Mucosa of gallbladder (tissue), 1 donor: ENCODE results near the gene RAB14. TPM values are rescaled to one million over a fixed set of nuclear protein-coding genes. Genes with fewer than 3 reads are reported as not detected.

Experiments
- DNase-seq: peaks from one replicate; pipeline ENCODE4 v3.0.0-alpha.2; 2020; ENCODE audit warnings: low spot score
- total RNA-seq: library from RNA; stranded (reverse); gene quantifications from one replicate; pipeline ENCODE4 v1.2.1, GENCODE V29; 2021
- donor health status: DM: no; HTN: no; CAD: no.

The RAB14 gene
- total RNA-seq, 1 donor from 2014 or later = 72.3 TPM

GRCh38 chr9:121219530-121219929, 17.9 kb upstream of the RAB14 start:
- no peak for DNase-seq

- no peak for DNase-seq
These were observed 16.8 kb upstream of the RAB14 start for GRCh38 chr9:121218357-121219027.

DNA sequence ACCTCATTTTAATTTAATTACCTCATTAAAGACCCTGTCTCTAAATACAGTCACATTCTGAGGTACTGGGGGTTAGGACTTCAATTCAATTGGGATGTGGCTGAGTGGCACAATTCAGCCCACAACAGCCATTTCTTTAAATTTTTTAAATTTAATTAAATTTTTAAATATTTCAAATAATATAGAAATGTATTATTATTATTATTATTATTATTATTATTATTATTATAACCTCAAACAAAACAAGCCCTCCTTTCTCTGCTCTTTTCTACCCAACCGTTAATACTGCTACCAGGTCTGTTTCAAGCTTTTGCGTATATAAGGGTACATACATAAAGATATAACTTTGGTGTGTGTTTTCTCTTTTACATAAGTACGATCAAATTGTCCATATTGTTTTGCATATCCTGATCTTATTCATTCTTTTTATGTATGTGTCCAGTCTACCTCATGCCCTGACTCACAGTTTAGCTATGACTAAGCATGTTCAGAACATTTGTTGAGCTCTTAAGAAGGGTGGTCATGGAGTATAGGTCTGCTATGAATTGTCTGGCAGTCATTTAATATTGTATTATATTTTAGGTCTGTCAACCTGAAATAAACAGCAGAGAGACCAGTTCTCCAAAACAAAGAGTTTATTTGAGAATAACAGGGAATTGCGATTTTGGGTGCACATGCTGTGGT, 16.1 kb upstream of the RAB14 start:
- DNase-seq = no peak

GRCh38 chr9:121216271-121216805, 14.7 kb upstream of the RAB14 start:
- no peak for DNase-seq

DNA sequence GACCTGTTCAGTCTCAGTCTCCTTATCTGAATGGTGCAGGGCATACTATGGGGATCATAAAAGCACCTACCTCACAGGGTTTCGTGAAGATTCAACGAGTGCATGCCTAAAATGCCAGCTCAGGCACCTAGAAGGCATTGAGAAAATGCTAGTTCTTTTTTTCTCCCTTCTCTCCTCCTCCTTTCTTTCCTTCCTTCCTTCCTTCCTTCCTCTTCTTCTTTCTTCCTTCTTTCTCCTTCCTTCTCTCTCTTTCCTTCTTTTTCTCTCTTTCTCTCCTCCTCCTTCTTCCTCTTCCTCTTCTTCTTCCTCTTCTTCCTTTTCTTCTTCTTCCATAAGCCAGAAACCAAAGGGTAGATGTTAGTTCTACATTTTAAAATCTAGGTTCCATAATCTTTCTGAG, 12.3 kb upstream of the RAB14 start:
- DNase-seq = no peak

DNA sequence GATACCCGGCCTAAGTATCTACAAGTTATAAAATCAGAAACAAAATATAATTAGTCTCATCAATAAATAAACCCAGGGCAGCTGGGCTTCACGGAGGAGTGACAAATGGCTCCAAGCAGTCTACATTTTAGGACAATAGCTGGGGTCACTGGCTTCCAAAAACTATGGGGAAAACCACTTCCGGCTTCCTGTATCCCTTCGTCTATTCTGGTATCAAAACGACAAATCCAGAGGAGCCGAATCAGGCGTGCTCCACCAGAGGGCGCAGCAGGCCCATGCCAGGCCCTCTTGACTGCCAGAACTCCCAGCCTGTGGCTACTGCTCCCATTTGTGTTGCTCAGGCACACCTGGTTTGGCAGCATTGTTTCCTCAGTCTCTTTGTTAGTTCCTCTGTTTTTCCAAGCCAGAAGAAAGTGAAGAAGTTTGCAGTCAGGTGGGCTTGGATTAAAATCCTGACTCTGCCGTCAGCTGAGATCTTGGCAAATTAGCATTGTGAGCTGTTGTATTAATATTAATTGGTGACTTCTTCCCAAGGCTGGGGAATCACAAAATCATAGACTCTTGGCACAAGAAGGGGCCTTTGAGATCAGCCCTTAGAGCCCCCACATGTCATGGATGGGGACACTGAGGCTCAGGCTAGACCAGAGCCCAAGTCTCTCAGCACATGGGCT, 11.6 kb upstream of the RAB14 start:
- DNase-seq = peak; percentile 91

- no peak for DNase-seq
These were observed 8.9 kb upstream of the RAB14 start for GRCh38 chr9:121210536-121210935.

DNA sequence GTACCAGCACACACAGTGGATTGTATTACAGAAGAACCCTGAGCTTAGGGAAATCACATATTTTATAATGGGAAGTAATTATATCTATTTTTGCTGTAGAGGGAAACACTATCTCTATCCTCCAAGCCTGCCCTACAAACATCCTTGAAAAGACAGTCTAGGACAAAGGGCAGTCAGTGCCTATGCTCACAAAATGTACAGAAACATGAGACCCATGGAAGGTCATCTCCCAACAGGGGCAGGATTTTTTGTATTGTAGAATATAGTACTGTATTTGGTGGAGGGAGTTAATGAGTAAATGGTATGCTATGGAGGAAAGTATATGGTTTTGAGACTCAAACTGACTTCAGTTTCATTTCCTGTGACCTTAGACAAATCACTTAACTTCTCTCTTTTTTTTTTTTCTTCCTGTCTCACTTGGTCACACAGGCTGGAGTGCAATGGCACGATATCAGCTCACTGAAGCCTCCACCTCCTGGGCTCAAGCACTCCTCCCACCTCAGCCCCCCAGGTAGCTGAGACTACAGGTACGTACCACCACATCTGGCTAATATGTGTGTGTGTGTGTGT, 5.8 kb upstream of the RAB14 start:
- no peak for DNase-seq

DNA sequence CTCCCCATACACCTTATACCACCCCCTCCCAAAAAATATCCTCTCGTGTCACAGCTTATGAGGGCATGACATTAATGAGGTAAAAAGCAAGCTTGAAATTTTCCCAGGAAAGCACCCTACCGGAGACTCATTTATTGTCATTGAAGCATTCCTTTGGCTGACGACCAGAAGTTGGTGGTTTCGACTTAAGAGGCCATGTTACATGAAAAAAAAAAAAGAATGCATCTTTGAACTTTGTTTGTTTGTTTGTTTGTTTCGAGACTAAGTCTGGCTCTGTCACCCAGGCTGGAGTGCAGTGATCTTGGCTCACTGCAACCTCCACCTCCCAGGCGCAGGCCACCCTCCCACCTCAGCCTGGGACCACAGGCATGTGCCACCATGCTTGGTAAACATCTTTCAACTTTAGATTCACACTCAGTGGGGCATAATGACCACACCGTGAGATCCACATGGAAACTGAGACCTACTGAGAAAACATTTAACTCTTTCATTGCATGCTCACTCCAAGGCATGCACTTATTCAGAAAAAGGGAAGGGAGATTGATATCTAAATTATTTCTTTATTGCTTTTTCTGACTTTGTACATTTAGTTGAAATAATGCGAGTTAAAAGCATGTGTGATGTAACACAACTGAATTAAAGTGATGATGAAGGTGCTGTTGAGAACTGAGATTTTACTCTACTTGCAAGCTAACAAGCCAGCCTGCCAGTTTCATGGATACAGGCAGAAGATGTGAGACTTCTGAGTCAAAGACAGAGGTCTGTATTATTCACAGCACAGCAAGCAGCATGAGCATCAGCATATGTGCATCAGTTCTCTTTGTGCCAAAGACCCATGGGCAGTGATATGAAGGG, 5.1 kb upstream of the RAB14 start:
- no peak for DNase-seq

- no peak for DNase-seq
These were observed 2.9 kb upstream of the RAB14 start for GRCh38 chr9:121204611-121205010.

DNA sequence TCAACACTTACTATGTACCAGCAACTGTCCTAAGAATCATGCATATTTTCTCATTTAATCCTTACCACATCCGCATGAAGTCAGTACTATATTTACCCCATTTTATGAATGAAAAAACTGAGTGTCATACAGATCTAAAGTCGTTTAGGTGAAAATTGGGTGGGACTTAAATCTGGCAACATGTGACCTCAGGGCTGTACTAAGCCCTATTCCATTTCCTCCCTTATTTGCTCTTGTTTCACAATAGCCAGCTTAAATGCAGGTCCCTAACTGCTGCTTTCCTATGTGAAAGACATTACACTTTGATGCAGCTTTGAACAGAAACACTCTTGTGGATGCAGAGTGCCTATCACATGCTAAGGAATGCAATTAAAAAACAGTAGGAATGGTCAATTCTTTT, 2.5 kb upstream of the RAB14 start:
- no peak for DNase-seq

DNA sequence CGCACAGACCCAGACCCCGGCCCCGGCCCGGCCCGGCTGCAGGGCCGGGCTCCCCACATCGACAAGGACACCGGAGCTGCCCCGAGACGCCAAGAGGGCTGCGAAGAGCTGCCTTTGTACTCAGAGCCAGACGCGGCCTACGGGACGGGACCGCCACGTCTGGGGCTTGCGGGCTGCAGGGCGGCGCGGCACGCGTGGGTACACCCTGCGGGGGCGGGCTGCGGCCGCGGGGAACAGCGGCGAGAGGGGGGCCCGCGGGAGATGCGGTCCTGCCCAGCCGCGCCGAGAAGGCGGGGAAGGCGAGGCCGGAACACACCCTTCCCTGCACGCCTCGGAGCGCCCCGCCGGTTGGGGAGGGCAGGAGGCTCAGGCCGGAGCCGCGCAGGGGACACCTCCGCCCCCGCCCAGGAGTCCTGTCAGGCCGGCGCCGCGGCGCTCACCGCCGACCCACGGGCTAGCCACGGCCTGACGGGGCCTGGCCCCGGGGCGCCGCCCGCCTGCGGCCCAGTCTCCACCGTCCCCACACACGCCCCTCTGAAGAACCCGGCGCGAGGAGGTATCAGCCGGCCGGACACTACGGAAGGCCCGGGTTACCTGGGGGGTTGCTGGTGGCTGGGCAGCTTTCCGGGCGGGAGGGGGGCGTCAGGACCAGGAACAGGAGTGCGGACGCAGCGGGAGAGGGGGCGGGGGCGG, 478 bp downstream of the RAB14 start:
- no peak for DNase-seq

GRCh38 chr9:121200356-121200755, 1.3 kb downstream of the RAB14 start:
- no peak for DNase-seq

GRCh38 chr9:121199921-121200320, 1.7 kb downstream of the RAB14 start:
- no peak for DNase-seq

GRCh38 chr9:121198512-121199042, 3.1 kb downstream of the RAB14 start:
- no peak for DNase-seq

GRCh38 chr9:121197132-121197531, 4.5 kb downstream of the RAB14 start:
- DNase-seq = no peak

DNA sequence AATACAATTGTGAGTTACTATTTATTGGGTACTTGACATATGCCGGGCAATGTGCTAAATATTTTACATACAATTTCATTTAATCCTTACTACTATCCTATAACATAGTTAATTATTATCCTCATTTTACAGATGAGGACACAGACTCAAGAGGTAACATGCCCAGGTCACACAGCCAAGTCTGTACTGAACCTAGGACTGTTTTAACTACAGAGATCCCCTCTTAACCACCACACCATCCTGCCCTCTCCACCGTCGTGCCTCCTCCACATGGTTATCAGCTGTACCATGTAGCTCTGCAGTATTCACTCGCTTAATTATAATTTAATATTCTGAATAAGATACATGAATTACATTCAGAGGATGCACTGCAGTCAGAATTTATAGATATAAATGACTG, 5.3 kb downstream of the RAB14 start:
- DNase-seq = no peak

GRCh38 chr9:121194730-121195129, 6.9 kb downstream of the RAB14 start:
- no peak for DNase-seq

DNA sequence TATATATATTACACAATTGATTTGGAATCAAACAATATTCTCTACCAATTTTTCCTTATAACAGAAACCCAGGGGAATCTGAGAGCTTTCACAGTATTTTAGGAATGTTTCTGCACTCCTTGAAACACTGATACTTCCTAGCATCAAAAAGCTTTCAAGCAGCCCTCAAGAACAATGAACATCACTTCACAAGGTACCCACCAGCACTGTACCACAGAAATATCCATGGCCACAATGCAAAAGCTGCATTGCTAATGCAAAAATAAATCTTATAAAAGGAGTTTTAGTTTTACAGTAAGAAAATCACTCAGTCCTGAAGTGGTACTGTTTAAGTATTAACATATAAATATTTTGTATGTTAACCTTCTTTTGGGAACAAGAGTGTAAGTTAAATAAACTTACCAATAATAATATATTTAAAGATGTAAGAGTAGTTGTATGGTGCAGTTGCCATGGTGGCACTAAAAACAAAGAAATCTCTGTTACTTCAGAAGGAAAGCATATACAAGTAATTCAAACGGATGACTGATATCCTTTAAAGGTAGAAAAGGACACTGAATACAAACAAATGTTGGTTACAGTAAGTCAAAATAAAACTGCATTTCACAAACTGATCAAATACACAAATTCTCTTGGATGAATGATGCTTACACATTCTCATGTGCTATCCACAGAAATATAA, 8.6 kb downstream of the RAB14 start:
- no peak for DNase-seq

DNA sequence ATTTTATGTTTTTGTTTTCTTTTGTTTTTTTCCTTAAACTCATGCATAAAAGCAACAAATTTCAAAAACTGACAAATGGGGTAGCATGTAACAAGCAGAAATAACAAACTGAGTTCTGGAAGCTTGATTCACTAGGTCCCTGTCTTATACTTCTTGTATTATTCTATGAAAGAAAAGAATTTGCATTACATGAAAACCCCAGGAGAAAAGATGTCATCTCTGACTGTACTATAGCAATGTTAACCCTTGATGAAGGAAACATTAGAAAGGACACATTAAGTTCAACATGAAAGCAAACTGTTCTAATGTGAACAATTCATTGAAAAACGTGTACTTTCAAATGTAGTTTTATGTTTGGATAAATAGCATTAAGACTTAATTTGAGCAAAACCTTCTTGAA, 9.2 kb downstream of the RAB14 start:
- no peak for DNase-seq
